K562 (cell line): ENCODE measurements around the gene HEY2. TPM values are rescaled to one million over a fixed set of nuclear protein-coding genes. Genes with fewer than 3 reads are reported as not detected.

ENCODE experiments used
- DDX20 ChIP-seq: fragments of 450-650 bp; IDR thresholded peaks from 2 replicates; pipeline ENCODE4 v1.6.1; 2016; ENCODE audit warnings: missing genetic modification characterization, low read depth, mild to moderate bottlenecking, missing compliant biosample characterization, moderate library complexity
- HDAC3 ChIP-seq: fragments of 450-650 bp; IDR thresholded peaks from 2 replicates; pipeline ENCODE4 v1.6.1; 2018; ENCODE audit warnings: borderline replicate concordance, mild to moderate bottlenecking, moderate library complexity; ENCODE audit not compliant: partially characterized antibody
- LARP7 ChIP-seq: fragments of 450-650 bp; IDR thresholded peaks from 2 replicates; pipeline ENCODE4 v1.6.1; 2016
- LCOR ChIP-seq: sonication (generic); formaldehyde crosslinking; IDR thresholded peaks from 2 replicates; pipeline ENCODE4 v1.8.0; 2022; ENCODE audit warnings: mild to moderate bottlenecking, missing genetic modification reagents
- MITF ChIP-seq: IDR thresholded peaks from 2 replicates; pipeline ENCODE4 v1.6.1; 2014; ENCODE audit warnings: antibody characterized with exemption
- MTF1 ChIP-seq: fragments of 250-450 bp; sonication (Bioruptor Pico); IDR thresholded peaks from 2 replicates; pipeline ENCODE4 v1.9.0; 2021; ENCODE audit warnings: moderate library complexity, mild to moderate bottlenecking, inconsistent platforms, borderline replicate concordance
- NRF1 ChIP-seq, 2 experiments: fragments of 450-650 bp; IDR thresholded peaks in 1 of 2; conservative IDR thresholded peaks in 1 of 2; 2 replicates each; pipeline ENCODE4 v1.6.1; 2014; ENCODE audit warnings: mild to moderate bottlenecking in 2 of 2
- SRF ChIP-seq, 2 experiments: fragments of 250-450, 450-650 bp in 1 of 2; sonication (Bioruptor Pico) in 1 of 2; sonication (generic) in 1 of 2; formaldehyde crosslinking; IDR thresholded peaks; 2 replicates each; pipeline versions ENCODE4 v1.5.0 to v1.5.1; 2020 to 2022; ENCODE audit warnings: mild to moderate bottlenecking in 1 of 2, missing genetic modification reagents in 1 of 2
- TFAP4 ChIP-seq: sonication (generic); formaldehyde crosslinking; IDR thresholded peaks from 2 replicates; pipeline ENCODE4 v1.8.0; 2022; ENCODE audit warnings: missing genetic modification reagents, mild to moderate bottlenecking, moderate library complexity, borderline replicate concordance
- XRCC3 ChIP-seq: fragments of 450-650 bp; IDR thresholded peaks from 2 replicates; pipeline ENCODE4 v1.6.1; 2017; ENCODE audit warnings: mild to moderate bottlenecking, moderate library complexity
- YY1 ChIP-seq, 3 experiments: IDR thresholded peaks; 2 replicates each; pipeline ENCODE4 v1.6.1; 2011; ENCODE audit warnings: low read length in 2 of 3, mild to moderate bottlenecking in 2 of 3, moderate library complexity in 2 of 3, borderline replicate concordance in 1 of 3, control low read depth in 1 of 3, low read depth in 1 of 3; ENCODE audit not compliant: insufficient read depth in 3 of 3, insufficient replicate concordance in 2 of 3, control insufficient read depth in 1 of 3, insufficient read length in 1 of 3; ENCODE audit errors: extremely low read depth in 1 of 3
- ZBTB11 ChIP-seq, 3 experiments: fragments of 200-800 bp in 1 of 3; fragments of 250-450 bp in 1 of 3; fragments of 450-650 bp in 1 of 3; sonication (Bioruptor Pico) in 1 of 3; sonication (Bioruptor generic) in 1 of 3; formaldehyde crosslinking in 1 of 3; IDR thresholded peaks; 2 replicates each; pipeline versions ENCODE4 v1.6.1 to v1.8.0; 2016 to 2022; ENCODE audit warnings: mild to moderate bottlenecking in 2 of 3, missing genetic modification characterization in 2 of 3, missing compliant biosample characterization in 1 of 3, moderate library complexity in 1 of 3
- ZNF280A ChIP-seq: fragments of 450-650 bp; IDR thresholded peaks from 2 replicates; pipeline ENCODE4 v1.6.1; 2018; ENCODE audit warnings: mild to moderate bottlenecking, low read depth; ENCODE audit not compliant: partially characterized antibody
- ZNF316 ChIP-seq: fragments of 450-650 bp; IDR thresholded peaks from 2 replicates; pipeline ENCODE4 v1.6.1; 2016
- ZNF561 ChIP-seq: fragments of 450-650 bp; formaldehyde crosslinking; conservative IDR thresholded peaks from 2 replicates; pipeline ENCODE4 v1.4.0; 2020; ENCODE audit warnings: mild to moderate bottlenecking, moderate library complexity
- ZNF655 ChIP-seq: fragments of 250-450 bp; sonication (Bioruptor Pico); IDR thresholded peaks from 2 replicates; pipeline ENCODE4 v1.5.0; 2021
- ZZZ3 ChIP-seq: fragments of 450-650 bp; IDR thresholded peaks from 2 replicates; pipeline ENCODE4 v1.6.1; 2016; ENCODE audit warnings: antibody characterized with exemption, mild to moderate bottlenecking, moderate library complexity
- polyA plus RNA-seq, 8 experiments: library from polyadenylated mRNA; depleted of rRNA in 4 of 8; stranded (reverse) in 5 of 8; unstranded in 3 of 8; fragments of >200 nt; fragmentation: Nextera tagmentation in 2 of 8; fragmentation: Illumina TruSeq in 1 of 8; extraction: Ambion mirVana in 2 of 8; extraction: Trizol in 1 of 8; gene quantifications; 2 replicates each; pipeline versions ENCODE4 v1.2.1 to v1.2.3, GENCODE V29; 2011 to 2014; ENCODE audit warnings: inconsistent platforms in 1 of 8, missing spikeins in 1 of 8
- total RNA-seq, 7 experiments: library from RNA; depleted of rRNA in 6 of 7; stranded (reverse); fragments of >200 nt in 6 of 7; fragmentation: Illumina TruSeq in 2 of 7; extraction: Trizol in 2 of 7; gene quantifications; 2 replicates each; pipeline versions ENCODE4 v1.2.1 to v1.2.3, GENCODE V29; 2011 to 2021; ENCODE audit warnings: low replicate concordance in 1 of 7

HEY2 gene
- total and polyA plus RNA-seq, 9 of the 15 experiments (the other 6 are each of a cell fraction or from before 2014, with no cell fraction given) = 0.03 to 0.07 (median 0.06) TPM; not detected in 5

GRCh38 chr6:125749173-125749864 lies at the start of gene HEY2 (continued):
- peak; percentile 37; the same call in 1 of the 2 replicates for TF ChIP-seq TFAP4 (CRISPR knock-in tag)
- TF ChIP-seq XRCC3 = no peak
- TF ChIP-seq ZNF316 = no peak
- no peak for TF ChIP-seq MTF1 (CRISPR knock-in tag)
- no peak for TF ChIP-seq ZNF655
- TF ChIP-seq ZNF561 = no peak
- no peak for TF ChIP-seq DDX20
- TF ChIP-seq ZZZ3 = no peak
- TF ChIP-seq ZNF280A = no peak
- peak in 1 of 3 experiments; percentile 52 for TF ChIP-seq YY1 (IDR thresholded peaks at IDR 0.05; ENCODE audit: borderline replicate concordance in 1 of 3, control insufficient read depth in 1 of 3, extremely low read depth in 1 of 3, insufficient read depth in 3 of 3, insufficient read length in 1 of 3, insufficient replicate concordance in 2 of 3, low read depth in 1 of 3, low read length in 2 of 3)
- no peak for TF ChIP-seq LARP7
- TF ChIP-seq MITF = no peak
- peak; percentile 87 to 88; a peak in 2 of 4 replicates for TF ChIP-seq NRF1 (conservative IDR thresholded peaks at IDR 0.05 in 1 of 2, IDR thresholded peaks at IDR 0.05 in 1 of 2)
- TF ChIP-seq ZBTB11 (CRISPR knock-in tag; IDR thresholded peaks at IDR 0.05) = no peak; a peak in 1 of 6 replicates
- TF ChIP-seq SRF (CRISPR knock-in tag; IDR thresholded peaks at IDR 0.05) = no peak
- 0 out of 2 replicates have a peak, but pooled peaks have one; percentile 7 for TF ChIP-seq LCOR (CRISPR knock-in tag)
- TF ChIP-seq HDAC3 = no peak
